ENCODE measurements around the gene TRPT1. TPM values are rescaled to one million over a fixed set of nuclear protein-coding genes. Genes with fewer than 3 reads are reported as not detected.

TRPT1 gene, protein sequence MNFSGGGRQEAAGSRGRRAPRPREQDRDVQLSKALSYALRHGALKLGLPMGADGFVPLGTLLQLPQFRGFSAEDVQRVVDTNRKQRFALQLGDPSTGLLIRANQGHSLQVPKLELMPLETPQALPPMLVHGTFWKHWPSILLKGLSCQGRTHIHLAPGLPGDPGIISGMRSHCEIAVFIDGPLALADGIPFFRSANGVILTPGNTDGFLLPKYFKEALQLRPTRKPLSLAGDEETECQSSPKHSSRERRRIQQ
- 10 to 100 TPM; 48.4 to 62.2 (median 52.8) TPM for total RNA-seq

- Histone ChIP-seq H3K27ac (peak within 1 kb of the TSS; percentile 89), H3K36me3 (no peaks in the 10 kb centered on the region), H3K4me3 (peak within 1 kb of the TSS; percentile 88), H3K4me1 (peaks cover 64% of the 10 kb centered on the region), H3K9me3 (no peaks in the 10 kb centered on the region), H3K27me3 (no peaks in the 10 kb centered on the region)
- TF ChIP-seq POLR2AphosphoS5 (IDR thresholded peaks at IDR 0.05) (peak; percentile 27 to 45 (median 42)), CTCF (IDR thresholded peaks at IDR 0.05) (no peak), EP300 (IDR thresholded peaks at IDR 0.05) (no peak), POLR2A (IDR thresholded peaks at IDR 0.05) (peak; percentile 50 to 79)
- peak; percentile 96 to 97 for DNase-seq (ENCODE audit: low spot score in 2 of 2)
- no CpG with 5 or more reads among the region's 54 CpGs for WGBS
Measured at GRCh38 chr11:64225608-64226506, at the start of gene TRPT1, which contains the start of gene NUDT22. Gene TRPT1, minus strand, starts transcription at chr11:64226186. Its CDS starts 326 bp downstream, at chr11:64225860. Gene NUDT22, plus strand, starts transcription at chr11:64226274. Its CDS starts 379 bp downstream, at chr11:64226653.

DNA sequence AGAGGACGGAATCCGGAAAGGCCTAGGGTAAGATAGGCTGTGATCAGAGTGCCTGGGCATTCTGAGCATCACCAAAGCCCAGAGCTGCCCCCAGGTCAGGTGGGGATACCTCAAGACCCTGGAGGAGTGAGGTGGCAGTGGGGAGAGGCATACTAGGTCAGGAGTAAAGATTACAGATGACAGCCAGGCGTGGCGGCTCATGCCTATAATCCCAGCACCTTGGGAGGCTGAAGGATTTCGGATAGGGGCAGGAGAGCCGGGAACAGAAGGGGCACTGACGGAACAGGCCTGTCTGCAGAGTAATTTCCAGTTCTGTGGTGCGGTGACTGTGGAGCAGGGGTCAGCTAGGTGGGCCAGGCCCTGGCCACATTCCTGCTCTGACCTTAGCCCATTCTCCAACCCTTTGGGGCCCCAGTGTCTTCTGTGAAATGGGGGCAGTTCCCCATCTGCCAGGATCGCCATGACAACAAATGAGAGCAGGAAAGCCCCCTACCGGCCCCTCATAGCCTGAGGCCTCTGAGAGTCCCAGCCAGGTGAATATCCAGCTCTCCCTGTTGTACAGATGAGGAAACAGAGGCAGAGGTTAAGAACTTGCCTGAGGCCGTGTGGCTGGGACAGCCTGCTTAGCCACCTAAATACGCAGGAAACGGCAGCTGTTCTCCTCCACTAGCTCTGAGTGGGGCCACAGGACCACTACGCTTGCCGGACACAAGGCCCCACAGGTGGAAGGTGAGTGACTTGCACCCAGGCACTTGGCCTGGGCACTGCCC, 49.2 kb upstream of the TRPT1 start:
- H3K27me3 ChIP-seq, result no peaks in the 10 kb centered on the region
- H3K27ac ChIP-seq, result no peak overlapping the region
- H3K4me1 ChIP-seq, result peaks cover 24% of the 10 kb centered on the region
- H3K9me3 ChIP-seq, result no peaks in the 10 kb centered on the region
- H3K4me3 ChIP-seq, result no peak overlapping the region
- TF ChIP-seq POLR2A (IDR thresholded peaks at IDR 0.05), result no peak
- TF ChIP-seq CTCF (IDR thresholded peaks at IDR 0.05), result no peak
- no peak for TF ChIP-seq POLR2AphosphoS5 (IDR thresholded peaks at IDR 0.05)
- no peak for TF ChIP-seq EP300 (IDR thresholded peaks at IDR 0.05)
- H3K36me3 ChIP-seq, result peaks cover 14% of the 10 kb centered on the region
- 88% methylated on average over 14 of the region's 15 CpGs for WGBS
- DNase-seq (ENCODE audit: low spot score in 2 of 2), result no peak

DNA sequence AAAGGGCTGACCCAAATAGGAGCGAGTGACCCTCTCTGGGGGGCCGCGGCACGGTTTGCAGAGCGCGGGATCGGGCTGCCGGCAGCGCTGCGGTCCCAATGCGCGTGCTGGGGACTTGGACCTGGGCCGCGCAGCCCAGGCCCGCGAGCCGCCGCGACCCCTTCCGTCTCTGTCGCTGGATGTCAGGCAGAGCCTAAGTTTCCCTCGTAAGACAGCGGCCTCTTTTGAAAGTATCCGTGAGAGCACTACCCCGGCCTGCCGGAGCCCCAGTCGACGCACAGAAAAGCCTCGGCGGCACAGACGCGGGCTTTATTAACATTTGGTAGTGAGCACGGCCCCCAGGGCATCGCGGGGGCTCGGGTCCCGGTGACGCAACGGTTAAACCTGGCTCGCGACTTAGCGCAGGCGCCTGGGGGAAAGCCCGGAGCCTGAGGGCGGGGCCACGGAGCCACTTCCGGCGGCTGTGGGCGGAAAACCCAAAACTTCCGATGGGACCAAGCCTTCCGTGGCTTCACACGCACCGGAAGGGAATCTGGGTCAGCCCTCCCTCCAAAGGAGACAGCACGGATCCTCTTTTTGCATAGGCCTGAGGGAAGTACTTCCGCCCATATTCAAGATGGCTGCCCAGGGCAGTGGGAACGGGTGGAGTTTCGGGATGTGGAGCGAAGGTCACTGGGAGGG, 43.7 kb upstream of the TRPT1 start:
- Histone ChIP-seq H3K4me3 (peak overlapping the region; percentile 69), H3K27me3 (no peaks in the 10 kb centered on the region), H3K36me3 (peaks cover 18% of the 10 kb centered on the region), H3K27ac (peak overlapping the region; percentile 95), H3K4me1 (peaks cover 37% of the 10 kb centered on the region), H3K9me3 (no peaks in the 10 kb centered on the region)
- WGBS, result 0% methylated on average over 23 of the region's 58 CpGs
- DNase-seq (ENCODE audit: low spot score in 2 of 2), result peak; percentile 99
- peak in 1 of 2 donors; percentile 14 for TF ChIP-seq CTCF (IDR thresholded peaks at IDR 0.05)
- peak in 1 of 2 donors; percentile 19 for TF ChIP-seq POLR2A (IDR thresholded peaks at IDR 0.05)
- no peak for TF ChIP-seq EP300 (IDR thresholded peaks at IDR 0.05)
- TF ChIP-seq POLR2AphosphoS5 (IDR thresholded peaks at IDR 0.05), result peak; percentile 29 to 96 (median 95)

- H3K36me3 ChIP-seq, result peaks cover 25% of the 10 kb centered on the region
- TF ChIP-seq EP300 (IDR thresholded peaks at IDR 0.05) (no peak), POLR2A (IDR thresholded peaks at IDR 0.05) (no peak), CTCF (IDR thresholded peaks at IDR 0.05) (no peak), POLR2AphosphoS5 (IDR thresholded peaks at IDR 0.05) (no peak)
- H3K4me3 ChIP-seq, result peak overlapping the region; percentile 69
- peak overlapping the region; percentile 95 for H3K27ac ChIP-seq
- 3% methylated on average over 12 of the region's 34 CpGs for WGBS
- no peaks in the 10 kb centered on the region for H3K27me3 ChIP-seq
- H3K4me1 ChIP-seq, result peaks cover 37% of the 10 kb centered on the region
- H3K9me3 ChIP-seq, result no peaks in the 10 kb centered on the region
- DNase-seq (ENCODE audit: low spot score in 2 of 2), result no peak
Measured at GRCh38 chr11:64268893-64269539, 43.0 kb upstream of the TRPT1 start.

Data from suprapubic skin (tissue), 4 donors.